ENCODE measurements around the gene SLC30A9.

The SLC30A9 gene

DNA sequence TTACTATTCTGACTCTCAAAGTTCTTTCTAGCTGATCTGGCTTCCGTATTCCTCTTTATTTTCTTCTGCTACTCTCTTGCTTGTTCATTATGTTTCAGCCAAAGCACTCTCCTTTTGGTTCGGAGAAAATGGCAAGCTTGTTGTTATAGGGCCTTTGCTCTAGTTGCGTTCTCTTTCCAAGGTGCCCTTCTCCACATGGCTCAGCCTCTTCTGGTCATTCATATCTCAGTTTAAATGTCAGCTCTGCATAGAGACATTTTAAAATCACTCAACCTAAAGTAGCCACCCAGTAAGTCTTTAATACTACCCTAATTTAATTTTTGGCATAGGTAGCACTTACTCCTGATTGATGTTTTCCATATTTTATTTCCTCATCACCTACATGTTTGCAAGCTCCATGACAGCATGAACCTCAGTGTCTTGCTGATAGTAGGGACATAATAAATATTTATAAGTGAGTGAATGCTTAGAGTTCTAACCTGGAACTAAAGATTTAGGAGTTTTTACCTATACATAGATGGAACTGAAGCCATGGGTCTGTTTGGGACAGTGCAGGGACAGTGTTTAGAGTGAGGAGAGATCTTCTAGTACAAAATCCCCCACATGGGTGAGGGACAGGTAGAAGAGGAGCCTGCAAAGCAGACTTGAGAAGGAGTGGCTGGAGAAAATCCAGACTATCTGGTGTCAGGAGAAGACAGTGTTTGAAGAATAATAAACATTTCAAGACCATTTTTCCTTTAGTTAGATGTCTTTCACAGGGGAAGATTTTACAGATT is 17.9 kb downstream of the SLC30A9 start:
- DNase-seq, result no peak

DNA sequence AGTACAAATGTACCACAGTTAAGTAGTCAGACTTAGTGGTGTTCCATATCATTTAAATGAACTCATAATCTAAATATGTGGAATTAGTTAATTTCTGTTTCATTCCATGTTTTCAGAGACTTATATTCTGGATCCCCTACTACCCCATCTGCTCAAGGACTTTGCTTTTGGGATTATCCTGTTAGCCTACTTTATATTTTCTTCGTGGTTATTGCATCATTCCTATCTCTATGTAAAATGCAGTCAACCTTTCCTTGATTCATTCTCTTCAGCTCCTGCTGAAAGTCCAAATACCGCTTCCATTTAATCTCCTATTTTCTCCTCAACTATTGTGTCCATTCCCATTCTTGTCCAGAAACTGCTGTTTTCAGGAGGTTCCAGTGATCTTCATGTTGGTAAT is 25.1 kb downstream of the SLC30A9 start:
- DNase-seq, result no peak

DNA sequence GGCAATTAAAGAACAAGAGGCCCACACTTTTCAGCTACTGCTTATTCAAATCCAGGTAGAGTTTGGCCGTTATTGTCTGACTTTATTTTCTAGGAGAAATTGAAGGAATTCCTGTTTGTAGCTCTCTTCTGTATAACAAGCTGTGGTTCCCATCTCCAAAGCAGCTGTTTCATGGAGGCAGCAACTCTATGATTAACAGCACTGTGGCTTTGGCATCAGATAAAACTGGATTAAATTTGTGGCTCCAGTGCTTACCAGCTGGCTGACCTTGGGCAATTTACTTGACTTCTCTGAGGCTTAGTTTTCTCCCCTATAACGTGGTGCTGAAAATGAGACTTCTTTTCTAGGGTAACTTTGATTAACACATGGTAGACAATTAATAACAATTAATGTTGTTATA is 28.1 kb downstream of the SLC30A9 start:
- DNase-seq, result no peak

GRCh38 chr4:42048394-42048793 is 58.1 kb downstream of the SLC30A9 start:
- no peak for DNase-seq

GRCh38 chr4:42050516-42051249 is 60.4 kb downstream of the SLC30A9 start:
- DNase-seq, result no peak

DNA sequence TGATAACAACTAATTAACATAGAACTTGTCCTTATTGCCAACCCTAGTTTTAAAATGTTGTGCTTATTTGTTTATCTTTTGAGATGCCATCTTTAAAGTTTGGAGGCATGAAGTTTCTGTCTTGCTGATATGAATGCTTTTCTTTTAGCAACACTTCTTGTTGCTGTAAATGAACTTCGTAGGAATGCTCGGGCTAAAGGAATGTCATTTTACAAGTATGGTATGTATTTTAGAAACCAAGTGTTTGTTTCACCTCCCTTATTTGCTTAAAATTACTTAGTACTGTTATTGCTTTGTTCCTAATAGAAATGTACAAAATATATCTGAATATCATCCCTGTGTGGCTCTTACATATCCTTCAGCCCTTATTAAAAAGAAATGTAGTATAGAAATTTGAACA is 76.1 kb downstream of the SLC30A9 start:
- no peak for DNase-seq

- DNase-seq, result no peak
Measured at GRCh38 chr4:42067264-42067663, 76.9 kb downstream of the SLC30A9 start.

GRCh38 chr4:42070463-42070862 is 80.1 kb downstream of the SLC30A9 start:
- DNase-seq, result no peak

DNA sequence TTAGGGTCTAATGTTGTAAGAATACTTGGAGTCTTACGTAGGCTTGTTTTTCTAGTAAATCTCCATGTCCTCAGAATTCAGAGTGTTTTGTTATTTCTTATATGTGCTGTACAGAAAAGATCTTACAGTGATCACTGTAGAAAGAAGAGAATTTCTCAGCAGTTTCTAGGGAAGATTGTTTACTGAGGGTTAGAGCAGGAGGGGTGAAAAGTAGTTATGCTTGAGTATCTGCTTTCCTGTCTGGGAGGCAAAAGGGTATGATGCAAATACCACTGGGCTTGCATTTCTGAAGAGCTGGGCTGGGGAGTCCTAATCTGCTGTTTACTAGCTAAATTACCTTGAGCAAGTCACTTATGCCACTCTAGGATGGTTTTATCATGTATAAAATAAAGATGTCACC is 84.0 kb downstream of the SLC30A9 start:
- no peak for DNase-seq

GRCh38 chr4:42078184-42078801 is 88.0 kb downstream of the SLC30A9 start:
- no peak for DNase-seq

- DNase-seq, result no peak
Measured at GRCh38 chr4:42080306-42080705, 90.0 kb downstream of the SLC30A9 start.

DNA sequence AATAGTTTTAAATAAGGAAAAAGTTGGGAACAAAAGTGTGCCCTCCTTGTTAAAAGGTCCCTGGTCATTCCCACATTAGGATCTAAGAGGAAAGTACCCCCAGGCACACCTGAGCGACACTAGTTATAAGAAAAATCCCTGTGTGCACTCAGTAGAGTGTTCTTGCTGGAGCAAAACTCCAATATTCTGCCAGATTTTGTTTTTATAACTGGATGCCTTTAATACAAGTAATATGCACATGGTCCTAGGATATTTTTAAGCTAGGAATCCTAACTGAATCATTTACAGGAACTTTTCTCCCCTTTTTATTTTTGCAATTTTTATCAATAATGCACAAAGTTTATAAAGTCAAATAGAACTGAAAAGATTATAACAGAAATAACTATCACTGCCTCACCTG is 93.5 kb downstream of the SLC30A9 start:
- DNase-seq, result no peak

DNA sequence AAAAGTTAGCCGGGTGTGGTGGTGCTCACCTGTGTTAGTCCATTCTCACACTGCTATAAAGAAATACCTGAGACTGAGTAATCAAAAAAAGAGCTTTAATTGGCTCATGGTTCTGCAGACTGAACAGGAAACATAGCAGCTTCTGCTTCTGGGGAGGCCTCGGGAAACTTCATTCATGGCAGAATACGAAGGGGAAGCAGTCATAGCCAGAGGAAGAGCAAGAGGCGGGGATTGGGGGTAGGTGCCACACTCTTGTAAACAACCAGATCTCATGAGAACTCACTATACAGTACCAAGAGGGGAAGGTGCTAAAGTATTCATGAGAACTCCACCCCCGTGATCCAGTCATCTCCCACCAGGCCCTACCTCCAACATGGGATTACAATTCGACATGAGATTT is 98.1 kb downstream of the SLC30A9 start:
- peak; percentile 68 to 74 for DNase-seq

- no peak for DNase-seq
Measured at GRCh38 chr4:42101446-42101975, 111.2 kb downstream of the SLC30A9 start.

DNA sequence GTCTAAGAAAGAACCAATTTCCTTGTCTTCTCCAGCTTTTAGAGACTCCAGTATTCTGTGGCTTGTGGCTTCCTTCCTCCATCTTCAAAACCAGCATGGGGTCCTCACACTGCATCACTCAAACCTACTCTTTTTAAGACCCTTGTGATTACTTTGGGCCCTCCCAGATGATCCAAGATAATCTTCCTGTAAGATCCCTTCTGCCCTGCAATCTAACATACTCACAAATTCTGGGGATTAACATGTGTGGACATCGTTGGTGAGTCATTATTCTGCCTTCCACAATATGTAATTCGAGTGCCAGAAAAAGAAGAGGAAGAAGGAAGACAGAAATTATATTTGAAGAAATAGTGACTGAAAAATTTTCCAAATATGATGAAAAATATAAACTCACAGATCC is 114.2 kb downstream of the SLC30A9 start:
- peak; percentile 58 to 59 for DNase-seq

GRCh38 chr4:42112846-42113245 is 122.5 kb downstream of the SLC30A9 start:
- DNase-seq, result no peak

DNA sequence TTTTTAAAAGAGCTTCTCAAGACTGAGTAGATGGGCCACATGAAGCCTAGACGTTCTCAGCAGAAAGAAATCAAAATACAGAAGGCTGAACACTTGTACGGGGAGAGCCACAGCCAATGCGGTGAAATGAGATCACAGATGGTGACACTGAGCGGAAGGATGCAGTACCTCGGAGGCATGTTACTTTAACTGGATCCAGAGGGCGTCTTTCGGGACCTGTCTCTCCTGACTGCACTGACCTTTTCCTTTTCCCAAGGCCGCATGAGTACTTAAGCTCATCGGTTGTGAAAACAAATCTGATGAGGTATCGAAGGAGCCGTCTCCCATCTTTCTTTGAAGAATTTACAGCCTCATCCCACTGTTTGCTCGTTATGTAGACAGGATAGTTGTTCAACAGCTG is 129.6 kb downstream of the SLC30A9 start:
- DNase-seq, result no peak

DNA sequence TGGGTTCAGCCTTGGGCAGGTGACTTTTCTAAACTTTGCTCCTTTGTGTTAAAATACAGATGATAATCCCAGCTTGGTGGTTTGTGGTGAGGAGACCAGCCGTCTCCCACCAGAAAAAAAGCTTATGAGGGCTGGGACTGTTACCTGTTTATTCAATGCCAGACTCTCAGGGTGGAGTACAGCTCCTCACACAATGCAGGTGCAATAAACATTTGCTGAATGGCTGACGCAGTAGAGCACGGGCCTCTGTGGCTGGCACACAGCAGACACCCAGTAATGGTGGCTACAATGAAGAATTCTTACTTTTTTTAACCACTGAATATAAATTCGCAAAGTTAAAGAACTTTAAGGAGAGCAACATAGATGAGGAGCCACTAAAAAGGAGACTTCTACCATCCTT is 131.9 kb downstream of the SLC30A9 start:
- DNase-seq, result no peak

GRCh38 chr4:42123071-42123644 is 132.8 kb downstream of the SLC30A9 start:
- DNase-seq, result no peak

DNA sequence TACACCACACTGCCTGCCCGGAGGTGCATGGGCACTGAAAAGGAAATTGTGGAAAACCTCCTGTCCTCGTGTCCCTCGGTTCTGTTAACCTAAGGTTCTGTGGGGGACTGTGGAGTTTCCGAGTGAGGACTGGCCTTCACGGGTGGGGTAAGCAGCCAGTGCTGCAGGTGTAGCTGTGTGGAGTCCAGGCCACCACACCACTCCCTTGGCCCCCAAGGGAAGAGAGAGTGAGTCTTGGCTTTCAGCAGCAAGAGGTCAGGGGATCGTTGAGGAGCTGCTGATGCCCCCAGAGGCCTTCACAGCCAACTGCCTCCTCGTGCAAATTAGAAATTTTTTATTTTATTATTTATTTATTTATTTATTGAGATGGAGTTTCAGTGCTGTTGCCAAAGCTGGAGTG is 141.8 kb downstream of the SLC30A9 start:
- DNase-seq, result no peak

DNA sequence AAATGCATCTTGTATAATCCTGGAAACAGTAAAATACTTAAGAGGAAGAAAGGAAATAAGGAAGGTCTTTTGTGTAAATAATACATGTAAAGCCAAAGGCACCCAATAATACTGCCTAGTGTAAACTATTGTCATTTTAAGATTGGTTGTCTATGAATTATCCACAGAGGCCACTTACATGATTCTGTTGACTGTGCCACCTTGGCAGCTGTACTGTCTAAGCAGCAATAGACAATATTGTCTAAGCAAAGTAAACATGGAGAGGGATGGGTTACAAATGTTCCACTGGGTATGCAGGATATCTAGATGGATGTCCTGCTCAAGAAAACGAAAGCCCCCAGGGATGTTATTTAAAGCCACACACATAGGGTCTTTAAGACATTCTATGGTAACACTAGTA is 142.7 kb downstream of the SLC30A9 start:
- DNase-seq, result no peak

GRCh38 chr4:42136371-42136770 is 146.0 kb downstream of the SLC30A9 start:
- no peak for DNase-seq
